ENCODE data around the gene MYL4. TPM values are rescaled to one million over a fixed set of nuclear protein-coding genes. Genes with fewer than 3 reads are reported as not detected.

Gene MYL4
- total and polyA plus RNA-seq, 2 donors (not counting 3 experiments of a cell fraction or from before 2014, with no cell fraction given), result 2.0 to 2.1 TPM

- Histone ChIP-seq H3K9me1 (replicated peaks; ENCODE audit: control insufficient read depth, extremely low read depth, insufficient read depth, low read length) (no peaks in the 10 kb centered on the region), H3K9me3 (replicated peaks; ENCODE audit: control insufficient read depth, insufficient read depth, low read length) (no peaks in the 10 kb centered on the region), H3K27ac (ENCODE audit: insufficient read depth, low read depth, low read length) (no peak overlapping the region), H3K9ac (replicated peaks; ENCODE audit: extremely low read depth, insufficient read depth, low read length) (no peak overlapping the region), H3K27me3 (ENCODE audit: control insufficient read depth in 2 of 2, insufficient read depth in 2 of 2, low read length in 2 of 2) (no peaks in the 10 kb centered on the region), H3K79me2 (ENCODE audit: control insufficient read depth, insufficient read depth, low read length) (no peaks in the 10 kb centered on the region), H4K20me1 (replicated peaks; ENCODE audit: control insufficient read depth, extremely low read depth, insufficient read depth, low read length) (no peaks in the 10 kb centered on the region), H3K4me2 (ENCODE audit: insufficient read depth, low read length) (no peak overlapping the region), H3K4me3 (replicated peaks in 1 of 3; ENCODE audit: insufficient read depth in 1 of 3, low read depth in 1 of 3, low read length in 3 of 3) (no peak overlapping the region), H3K4me1 (ENCODE audit: control insufficient read depth, extremely low read depth, insufficient read depth, low read length) (no peaks in the 10 kb centered on the region), H2AFZ (ENCODE audit: low read depth, low read length) (no peak overlapping the region), H3K36me3 (ENCODE audit: control insufficient read depth in 2 of 2, extremely low read depth in 1 of 2, insufficient read depth in 2 of 2, low read length in 2 of 2) (no peaks in the 10 kb centered on the region)
- intact Hi-C loops (cut with micrococcal nuclease), result no loop called here
- CTCF ChIA-PET, result no interaction called here
- FAIRE-seq (no peak), DNase-seq (ENCODE audit: low read depth, low spot score) (no peak)
- TF ChIP-seq POLR2A (IDR thresholded peaks at IDR 0.05; ENCODE audit: low read depth, low read length) (no peak), MAX (IDR thresholded peaks at IDR 0.05; ENCODE audit: insufficient read depth, insufficient read length) (no peak), MYC (IDR thresholded peaks at IDR 0.05; ENCODE audit: low read depth, low read length) (no peak), GATA2 (IDR thresholded peaks at IDR 0.05; ENCODE audit: insufficient read depth, insufficient read length, low read depth, low read length) (no peak)
- POLR2A ChIA-PET, result no interaction called here
- dilution Hi-C loops (cut with MboI; ENCODE audit: extremely low pct_ligation_motif_present, low sequenced_read_pairs), result no loop called here
- BruUV-seq (replicated peaks), result no TSS peak
These were observed 9.4 kb upstream of the MYL4 start for GRCh38 chr17:47199627-47200324.

DNA sequence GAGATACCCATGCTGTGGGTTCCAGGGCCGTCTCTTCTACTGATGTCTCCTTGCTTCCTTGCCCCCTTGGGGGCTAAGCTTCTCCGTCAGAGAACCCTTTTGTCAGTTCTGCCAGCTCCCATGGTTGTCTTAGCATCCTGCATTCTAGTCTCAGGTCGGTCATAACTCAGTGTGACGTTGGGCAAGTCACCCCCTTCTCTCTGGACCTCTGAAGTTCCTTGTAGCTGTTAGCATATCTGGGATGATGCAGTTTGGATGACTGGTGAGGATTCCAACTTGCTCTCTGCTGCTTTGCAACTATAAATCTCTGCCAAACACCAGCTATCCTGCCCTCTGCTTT lies 8.9 kb upstream of the MYL4 start:
- Histone ChIP-seq H3K4me3 (replicated peaks in 1 of 3; ENCODE audit: insufficient read depth in 1 of 3, low read depth in 1 of 3, low read length in 3 of 3) (no peak overlapping the region), H2AFZ (ENCODE audit: low read depth, low read length) (no peak overlapping the region), H3K4me2 (ENCODE audit: insufficient read depth, low read length) (no peak overlapping the region), H3K9me3 (replicated peaks; ENCODE audit: control insufficient read depth, insufficient read depth, low read length) (no peaks in the 10 kb centered on the region), H4K20me1 (replicated peaks; ENCODE audit: control insufficient read depth, extremely low read depth, insufficient read depth, low read length) (no peaks in the 10 kb centered on the region), H3K9me1 (replicated peaks; ENCODE audit: control insufficient read depth, extremely low read depth, insufficient read depth, low read length) (no peaks in the 10 kb centered on the region), H3K4me1 (ENCODE audit: control insufficient read depth, extremely low read depth, insufficient read depth, low read length) (no peaks in the 10 kb centered on the region), H3K9ac (replicated peaks; ENCODE audit: extremely low read depth, insufficient read depth, low read length) (no peak overlapping the region), H3K27me3 (ENCODE audit: control insufficient read depth in 2 of 2, insufficient read depth in 2 of 2, low read length in 2 of 2) (no peaks in the 10 kb centered on the region), H3K36me3 (ENCODE audit: control insufficient read depth in 2 of 2, extremely low read depth in 1 of 2, insufficient read depth in 2 of 2, low read length in 2 of 2) (no peaks in the 10 kb centered on the region), H3K27ac (ENCODE audit: insufficient read depth, low read depth, low read length) (no peak overlapping the region), H3K79me2 (ENCODE audit: control insufficient read depth, insufficient read depth, low read length) (no peaks in the 10 kb centered on the region)
- ChIA-PET POLR2A (no interaction called here), CTCF (no interaction called here)
- dilution Hi-C loops (cut with MboI; ENCODE audit: extremely low pct_ligation_motif_present, low sequenced_read_pairs), result no loop called here
- no peak for DNase-seq (ENCODE audit: low read depth, low spot score)
- no peak for TF ChIP-seq MAX (IDR thresholded peaks at IDR 0.05; ENCODE audit: insufficient read depth, insufficient read length)
- TF ChIP-seq, protein P1, sequence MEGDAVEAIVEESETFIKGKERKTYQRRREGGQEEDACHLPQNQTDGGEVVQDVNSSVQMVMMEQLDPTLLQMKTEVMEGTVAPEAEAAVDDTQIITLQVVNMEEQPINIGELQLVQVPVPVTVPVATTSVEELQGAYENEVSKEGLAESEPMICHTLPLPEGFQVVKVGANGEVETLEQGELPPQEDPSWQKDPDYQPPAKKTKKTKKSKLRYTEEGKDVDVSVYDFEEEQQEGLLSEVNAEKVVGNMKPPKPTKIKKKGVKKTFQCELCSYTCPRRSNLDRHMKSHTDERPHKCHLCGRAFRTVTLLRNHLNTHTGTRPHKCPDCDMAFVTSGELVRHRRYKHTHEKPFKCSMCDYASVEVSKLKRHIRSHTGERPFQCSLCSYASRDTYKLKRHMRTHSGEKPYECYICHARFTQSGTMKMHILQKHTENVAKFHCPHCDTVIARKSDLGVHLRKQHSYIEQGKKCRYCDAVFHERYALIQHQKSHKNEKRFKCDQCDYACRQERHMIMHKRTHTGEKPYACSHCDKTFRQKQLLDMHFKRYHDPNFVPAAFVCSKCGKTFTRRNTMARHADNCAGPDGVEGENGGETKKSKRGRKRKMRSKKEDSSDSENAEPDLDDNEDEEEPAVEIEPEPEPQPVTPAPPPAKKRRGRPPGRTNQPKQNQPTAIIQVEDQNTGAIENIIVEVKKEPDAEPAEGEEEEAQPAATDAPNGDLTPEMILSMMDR (IDR thresholded peaks at IDR 0.05; ENCODE audit: extremely low read depth in 1 of 2, insufficient read depth in 1 of 2, low read depth in 1 of 2, low read length in 2 of 2), result no peak
- no peak for TF ChIP-seq POLR2AphosphoS5 (IDR thresholded peaks at IDR 0.05; ENCODE audit: insufficient read depth, low read depth, low read length)
- TF ChIP-seq MYC (IDR thresholded peaks at IDR 0.05; ENCODE audit: low read depth, low read length), result no peak
- no peak for TF ChIP-seq EZH2 (IDR thresholded peaks at IDR 0.05; ENCODE audit: borderline replicate concordance, low read depth, low read length, severe bottlenecking)
- TF ChIP-seq JUN (IDR thresholded peaks at IDR 0.05; ENCODE audit: borderline replicate concordance, insufficient read depth, insufficient read length, low read depth), result no peak
- no peak for TF ChIP-seq FOS (IDR thresholded peaks at IDR 0.05; ENCODE audit: borderline replicate concordance, insufficient read depth, low read length)
- no peak for TF ChIP-seq GATA2 (IDR thresholded peaks at IDR 0.05; ENCODE audit: insufficient read depth, insufficient read length, low read depth, low read length)
- TF ChIP-seq POLR2A (IDR thresholded peaks at IDR 0.05; ENCODE audit: low read depth, low read length), result no peak
- no TSS peak for BruUV-seq (replicated peaks)
- no peak for FAIRE-seq
- intact Hi-C loops (cut with micrococcal nuclease), result no loop called here

All from endothelial cell of umbilical vein (primary cell).